GM23248 (cell line): ENCODE results near the gene VPS52. TPM values are rescaled to one million over a fixed set of nuclear protein-coding genes. Genes with fewer than 3 reads are reported as not detected.
A peak's percentile ranks its signal among the peaks of the same experiment; 100 is the strongest.

Source experiments
- DNase-seq: peaks from one replicate; pipeline ENCODE4 v3.0.0-alpha.2; 2015
- H2AFZ ChIP-seq: fragments of 200-600 bp; sonication (generic); 2 replicates; pipeline ENCODE4 v1.6.1; 2016; ENCODE audit warnings: antibody characterized with exemption
- H3F3A ChIP-seq: fragments of 200-600 bp; sonication (generic); 2 replicates; pipeline ENCODE4 v1.6.1; 2016; ENCODE audit warnings: mild to moderate bottlenecking, antibody characterized with exemption, mixed run types; ENCODE audit not compliant: insufficient read depth
- H3K27ac ChIP-seq: fragments of 200-600 bp; sonication (generic); 2 replicates; pipeline ENCODE4 v1.5.1; 2016; ENCODE audit warnings: mild to moderate bottlenecking
- H3K27me3 ChIP-seq: fragments of 200-600 bp; sonication (generic); replicated peaks from 2 replicates; pipeline ENCODE4 v1.6.1; 2016; ENCODE audit warnings: mild to moderate bottlenecking; ENCODE audit not compliant: insufficient read depth
- H3K36me3 ChIP-seq: fragments of 200-600 bp; sonication (generic); 2 replicates; pipeline ENCODE4 v1.6.1; 2016; ENCODE audit warnings: low read depth, mild to moderate bottlenecking
- H3K4me1 ChIP-seq: fragments of 200-600 bp; sonication (generic); 2 replicates; pipeline ENCODE4 v1.6.1; 2016; ENCODE audit warnings: mild to moderate bottlenecking; ENCODE audit not compliant: insufficient read depth
- H3K4me2 ChIP-seq: fragments of 200-600 bp; sonication (generic); one replicate; pipeline ENCODE4 v1.6.1; 2016; ENCODE audit warnings: mild to moderate bottlenecking; ENCODE audit not compliant: unreplicated experiment
- H3K4me3 ChIP-seq: fragments of 200-600 bp; sonication (generic); 2 replicates; pipeline ENCODE4 v1.5.1; 2016; ENCODE audit warnings: mild to moderate bottlenecking
- H3K79me2 ChIP-seq: fragments of 200-600 bp; sonication (generic); 2 replicates; pipeline ENCODE4 v1.6.1; 2016; ENCODE audit warnings: mild to moderate bottlenecking; ENCODE audit not compliant: insufficient read depth
- H3K9ac ChIP-seq: fragments of 200-600 bp; sonication (generic); 2 replicates; pipeline ENCODE4 v1.6.1; 2016; ENCODE audit warnings: mild to moderate bottlenecking
- H3K9me2 ChIP-seq: fragments of 200-600 bp; sonication (generic); 2 replicates; pipeline ENCODE4 v1.6.1; 2016; ENCODE audit warnings: mixed run types, mild to moderate bottlenecking, moderate library complexity; ENCODE audit not compliant: insufficient read depth
- H3K9me3 ChIP-seq: fragments of 200-600 bp; sonication (generic); one replicate; pipeline ENCODE4 v1.6.1; 2017; ENCODE audit warnings: low read depth
- H4K20me1 ChIP-seq: fragments of 200-600 bp; sonication (generic); 2 replicates; pipeline ENCODE4 v1.6.0; 2016; ENCODE audit not compliant: insufficient read depth
- EZH2 ChIP-seq: fragments of 200-600 bp; sonication (generic); IDR thresholded peaks from 2 replicates; pipeline ENCODE4 v1.6.1; 2018; ENCODE audit warnings: antibody characterized with exemption, mild to moderate bottlenecking; ENCODE audit not compliant: insufficient read depth, poor library complexity, severe bottlenecking
- EZH2phosphoT487 ChIP-seq: fragments of 200-600 bp; sonication (generic); IDR thresholded peaks from 2 replicates; pipeline ENCODE4 v1.6.1; 2018; ENCODE audit warnings: antibody characterized with exemption, moderate library complexity, mild to moderate bottlenecking, low read depth; ENCODE audit not compliant: insufficient read depth
- WGBS, 2 experiments: methylation state at CpG; one replicate each; pipeline ENCODE4 v1.1.6; 2015 to 2017; ENCODE audit warnings: low lambda C conversion rate in 2 of 2, low coverage in 1 of 2; ENCODE audit errors: missing lambda C conversion rate in 2 of 2; 5-methylcytosine and 5-hydroxymethylcytosine counted together
- in situ Hi-C: fragments of 300-500 bp; cut with MboI; formaldehyde crosslinking; loops from 2 replicates; pipeline ENCODE4 v1.15.0; 2020
- polyA plus RNA-seq: library from polyadenylated mRNA; unstranded; fragments of >200 nt; fragmentation: Nextera tagmentation; extraction: Ambion mirVana; gene quantifications from 2 replicates; pipeline ENCODE4 v1.2.1, GENCODE V29; 2016
- total RNA-seq: library from RNA; depleted of rRNA; stranded (reverse); fragments of >200 nt; shearing (Covaris generic); gene quantifications from 2 replicates; pipeline ENCODE4 v1.2.3, GENCODE V29; 2014

The VPS52 gene
- total and polyA plus RNA-seq, 2 experiments from 2014 or later: 32.3 to 33.9 TPM

GRCh38 chr6:33209856-33210255, 61.8 kb downstream of the VPS52 start:
- DNase-seq: no peak
- in situ Hi-C loops: no loop called here
- Histone ChIP-seq H3K4me3 (no peak overlapping the region), H3K27ac (no peak overlapping the region), H3K9me3 (no peaks in the 10 kb centered on the region), H2AFZ (no peak overlapping the region), H3K36me3 (0 out of 2 replicates have a peak, but pooled peaks cover 5% of the 10 kb centered on the region), H3K9ac (no peak overlapping the region), H3K79me2 (peaks cover 9% of the 10 kb centered on the region), H3F3A (peaks cover 29% of the 10 kb centered on the region), H3K4me1 (peaks cover 37% of the 10 kb centered on the region), H3K4me2 (no peak overlapping the region), H3K27me3 (no peaks in the 10 kb centered on the region), H3K9me2 (no peaks in the 10 kb centered on the region), H4K20me1 (no peaks in the 10 kb centered on the region)
- WGBS, 2 experiments: 92 to 94% methylated on average over 10 of the region's 10 CpGs
- TF ChIP-seq EZH2 (no peak), EZH2phosphoT487 (no peak)

- Histone ChIP-seq H3F3A (peaks cover 31% of the 10 kb centered on the region), H3K27me3 (no peaks in the 10 kb centered on the region), H3K4me1 (peaks cover 44% of the 10 kb centered on the region), H3K4me3 (peak within 1 kb of the TSS; percentile 96), H3K36me3 (peaks cover 6% of the 10 kb centered on the region), H4K20me1 (no peaks in the 10 kb centered on the region), H2AFZ (peak within 1 kb of the TSS; percentile 80), H3K9me2 (no peaks in the 10 kb centered on the region), H3K79me2 (peaks cover 19% of the 10 kb centered on the region), H3K27ac (peak within 1 kb of the TSS; percentile 92), H3K4me2 (peak within 1 kb of the TSS; percentile 95), H3K9me3 (no peaks in the 10 kb centered on the region), H3K9ac (peak within 1 kb of the TSS; percentile 100)
- in situ Hi-C loops: no loop called here
- DNase-seq: peak; percentile 92
- WGBS, 2 experiments: 1% methylated on average over 49 to 86 of the region's 86 CpGs
- TF ChIP-seq EZH2phosphoT487 (no peak), EZH2 (no peak)
These were observed 63.3 kb downstream of the VPS52 start, which contains the start of gene RING1 for GRCh38 chr6:33208091-33208967. TSS of gene RING1 (plus strand) at chr6:33208500. CDS start at chr6:33208823, 323 bp downstream.

GRCh38 chr6:33207552-33208090, 64.1 kb downstream of the VPS52 start:
- H3F3A ChIP-seq: peaks cover 38% of the 10 kb centered on the region
- peak overlapping the region; percentile 96 for H3K4me3 ChIP-seq
- H3K4me2 ChIP-seq: peak overlapping the region; percentile 95
- peaks cover 13% of the 10 kb centered on the region for H3K36me3 ChIP-seq
- H3K9ac ChIP-seq: peak overlapping the region; percentile 100
- peak overlapping the region; percentile 80 for H2AFZ ChIP-seq
- peaks cover 43% of the 10 kb centered on the region for H3K4me1 ChIP-seq
- WGBS, 2 experiments: 2% methylated on average over 20 to 29 of the region's 29 CpGs
- H4K20me1 ChIP-seq: no peaks in the 10 kb centered on the region
- peaks cover 26% of the 10 kb centered on the region for H3K79me2 ChIP-seq
- in situ Hi-C loops: no loop called here
- no peaks in the 10 kb centered on the region for H3K9me3 ChIP-seq
- H3K27me3 ChIP-seq: no peaks in the 10 kb centered on the region
- no peaks in the 10 kb centered on the region for H3K9me2 ChIP-seq
- peak; percentile 86 for DNase-seq
- no peak for TF ChIP-seq EZH2
- no peak for TF ChIP-seq EZH2phosphoT487
- peak overlapping the region; percentile 92 for H3K27ac ChIP-seq

GRCh38 chr6:33206864-33207551, 64.7 kb downstream of the VPS52 start:
- Histone ChIP-seq H3K4me1 (peaks cover 43% of the 10 kb centered on the region), H3K27me3 (no peaks in the 10 kb centered on the region), H2AFZ (peak overlapping the region; percentile 80), H3K4me3 (peak overlapping the region; percentile 96), H3K9me2 (no peaks in the 10 kb centered on the region), H4K20me1 (no peaks in the 10 kb centered on the region), H3K9me3 (no peaks in the 10 kb centered on the region), H3K27ac (peak overlapping the region; percentile 92), H3K4me2 (peak overlapping the region; percentile 95), H3K79me2 (peaks cover 32% of the 10 kb centered on the region), H3K9ac (peak overlapping the region; percentile 100), H3K36me3 (peaks cover 13% of the 10 kb centered on the region), H3F3A (peaks cover 44% of the 10 kb centered on the region)
- TF ChIP-seq EZH2 (no peak), EZH2phosphoT487 (no peak)
- DNase-seq: peak; percentile 92
- in situ Hi-C loops: no loop called here
- WGBS, 2 experiments: 1 to 6% methylated on average over 9 to 20 of the region's 20 CpGs
